ENCODE results near the gene ARHGEF28. TPM values are rescaled to one million over a fixed set of nuclear protein-coding genes. Genes with fewer than 3 reads are reported as not detected.

The ARHGEF28 gene
- total RNA-seq, 4 donors from 2014 or later, result 12.7 to 31.2 (median 19.2) TPM

DNA sequence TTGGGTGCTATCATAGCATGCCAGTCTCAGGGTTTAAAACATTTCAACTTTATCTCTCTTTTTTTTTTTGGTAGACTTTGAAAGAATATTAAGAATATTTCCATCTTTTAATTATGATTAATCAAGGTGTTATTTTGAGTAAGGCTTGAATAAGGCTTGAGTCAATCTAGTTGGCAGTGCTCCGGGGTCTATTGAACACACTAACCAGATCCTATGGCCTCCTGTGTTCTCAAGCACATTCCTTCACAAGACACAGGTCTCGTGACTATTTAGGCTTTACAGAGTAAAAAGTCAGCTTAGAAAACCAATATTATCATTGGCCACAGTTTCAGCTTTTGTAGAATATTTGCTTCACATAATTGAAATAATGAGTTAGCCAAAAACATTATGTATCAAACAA, 151.2 kb downstream of the ARHGEF28 start:
- H3K4me1 ChIP-seq, result no peaks in the 10 kb centered on the region
- no peaks in the 10 kb centered on the region for H3K27me3 ChIP-seq
- no peak for TF ChIP-seq POLR2A (IDR thresholded peaks at IDR 0.05; ENCODE audit: low read depth)
- no peak for TF ChIP-seq POLR2AphosphoS5 (IDR thresholded peaks at IDR 0.05)
- no peak for TF ChIP-seq EP300 (IDR thresholded peaks at IDR 0.05)
- TF ChIP-seq CTCF (IDR thresholded peaks at IDR 0.05), result no peak
- no peak for DNase-seq (ENCODE audit: extremely low spot score)
- 90% methylated on average over 2 of the region's 2 CpGs for WGBS
- H3K27ac ChIP-seq (replicated peaks in 1 of 4), result no peak overlapping the region
- H3K36me3 ChIP-seq, result peaks cover 0 to 15% (median 2%) of the 10 kb centered on the region in 4 donors
- intact Hi-C loops (cut with DNase I), result no loop called here
- H3K9me3 ChIP-seq, result no peaks in the 10 kb centered on the region
- H3K4me3 ChIP-seq, result no peak overlapping the region

DNA sequence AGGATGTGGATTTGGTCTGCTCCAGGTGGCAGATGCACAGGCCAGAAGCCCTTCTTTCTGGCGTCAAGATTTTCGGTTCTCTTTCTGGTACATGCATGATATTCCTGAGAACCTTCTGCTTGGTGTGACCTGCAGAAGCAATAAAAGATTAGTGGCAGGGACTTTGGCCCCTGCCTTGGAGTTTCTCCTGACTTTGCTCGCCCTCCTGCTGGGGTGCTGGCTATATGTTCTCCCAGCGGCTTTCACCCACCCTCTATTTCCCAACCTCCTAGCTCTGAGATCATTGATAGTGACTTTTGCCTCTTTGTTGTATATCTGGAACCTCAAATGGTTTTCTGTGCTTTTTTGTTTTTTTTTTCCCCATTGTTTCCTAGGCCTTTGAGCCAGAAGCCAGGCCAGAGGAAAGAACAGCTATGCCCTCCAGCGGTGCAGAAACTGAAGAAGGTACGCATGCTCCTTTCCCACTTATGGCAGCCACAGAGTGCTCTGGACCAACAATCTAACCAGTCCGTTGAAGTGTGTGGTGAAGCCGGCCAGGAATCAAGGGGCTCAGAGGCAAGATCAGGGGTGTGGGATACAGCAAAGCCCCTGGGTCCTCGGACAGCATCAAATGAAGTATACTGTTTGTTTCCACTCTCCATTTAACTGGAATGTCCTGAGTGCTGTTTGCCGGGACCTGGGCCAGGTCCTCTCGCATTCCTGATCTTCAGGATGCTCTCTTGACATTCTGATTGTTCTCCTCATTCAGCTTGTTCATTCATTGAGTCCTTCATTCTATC, 154.5 kb downstream of the ARHGEF28 start:
- H3K27me3 ChIP-seq, result no peaks in the 10 kb centered on the region
- no peaks in the 10 kb centered on the region for H3K4me1 ChIP-seq
- intact Hi-C loops (cut with DNase I), result no loop called here
- H3K4me3 ChIP-seq, result no peak overlapping the region
- peaks cover 0 to 15% (median 2%) of the 10 kb centered on the region in 4 donors for H3K36me3 ChIP-seq
- WGBS, result 81% methylated on average over 11 of the region's 11 CpGs
- H3K9me3 ChIP-seq, result no peaks in the 10 kb centered on the region
- H3K27ac ChIP-seq (replicated peaks in 1 of 4), result no peak overlapping the region
- TF ChIP-seq POLR2AphosphoS5 (IDR thresholded peaks at IDR 0.05) (no peak), POLR2A (IDR thresholded peaks at IDR 0.05; ENCODE audit: low read depth) (no peak), EP300 (IDR thresholded peaks at IDR 0.05) (no peak), CTCF (IDR thresholded peaks at IDR 0.05) (no peak)
- DNase-seq (ENCODE audit: extremely low spot score), result no peak

DNA sequence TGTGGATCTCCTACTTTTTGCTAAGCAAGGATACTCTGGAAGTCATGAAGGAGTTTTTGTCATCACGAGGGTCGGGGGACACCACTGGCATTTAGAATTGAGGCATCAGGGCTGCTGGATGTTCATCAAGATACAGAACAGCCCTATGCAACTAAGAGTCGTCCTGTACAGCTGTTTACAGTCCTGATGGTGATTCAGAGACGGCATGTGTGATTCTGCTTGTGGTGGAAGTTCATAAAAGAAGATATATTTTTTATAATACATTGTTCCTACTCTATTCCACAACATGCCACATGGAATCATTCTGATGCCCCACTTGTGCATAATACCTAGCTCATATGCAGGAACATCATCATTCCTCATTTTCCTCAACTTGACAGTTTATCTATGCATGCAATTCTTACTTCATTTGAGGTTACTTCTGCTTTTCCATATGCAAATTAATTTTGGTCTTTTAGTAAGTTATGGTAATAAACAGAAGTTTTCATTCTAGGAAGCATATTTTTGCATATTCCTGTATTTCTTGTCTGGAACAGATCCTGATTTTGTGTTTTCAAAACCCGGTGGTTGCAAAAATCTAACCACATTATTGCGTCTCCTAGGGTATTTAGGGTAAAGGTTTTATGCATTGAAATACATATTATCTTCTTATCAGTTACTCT, 155.2 kb downstream of the ARHGEF28 start:
- Histone ChIP-seq H3K4me3 (no peak overlapping the region), H3K36me3 (peaks cover 0 to 15% (median 2%) of the 10 kb centered on the region in 4 donors), H3K4me1 (no peaks in the 10 kb centered on the region), H3K9me3 (no peaks in the 10 kb centered on the region), H3K27me3 (no peaks in the 10 kb centered on the region), H3K27ac (replicated peaks in 1 of 4) (no peak overlapping the region)
- intact Hi-C loops (cut with DNase I), result no loop called here
- no peak for TF ChIP-seq CTCF (IDR thresholded peaks at IDR 0.05)
- TF ChIP-seq POLR2AphosphoS5 (IDR thresholded peaks at IDR 0.05), result no peak
- TF ChIP-seq EP300 (IDR thresholded peaks at IDR 0.05), result no peak
- no peak for TF ChIP-seq POLR2A (IDR thresholded peaks at IDR 0.05; ENCODE audit: low read depth)
- no peak for DNase-seq (ENCODE audit: extremely low spot score)
- 91% methylated on average over 6 of the region's 6 CpGs for WGBS

GRCh38 chr5:73783828-73784227, 157.8 kb downstream of the ARHGEF28 start:
- 90% methylated on average over 1 of the region's 1 CpG for WGBS

More at GRCh38 chr5:73783828-73784227, 157.8 kb downstream of the ARHGEF28 start:
- Histone ChIP-seq H3K36me3 (peaks cover 0 to 9% (median 0%) of the 10 kb centered on the region in 4 donors), H3K4me1 (no peaks in the 10 kb centered on the region), H3K4me3 (no peak overlapping the region), H3K27me3 (no peaks in the 10 kb centered on the region), H3K9me3 (no peaks in the 10 kb centered on the region), H3K27ac (replicated peaks in 1 of 4) (no peak overlapping the region)
- intact Hi-C loops (cut with DNase I), result no loop called here
- no peak for DNase-seq (ENCODE audit: extremely low spot score)
- TF ChIP-seq EP300 (IDR thresholded peaks at IDR 0.05) (no peak), CTCF (IDR thresholded peaks at IDR 0.05) (peak in 2 of 3 experiments; percentile 8 to 16), POLR2AphosphoS5 (IDR thresholded peaks at IDR 0.05) (no peak), POLR2A (IDR thresholded peaks at IDR 0.05; ENCODE audit: low read depth) (no peak)
